Stimulated activated CD4-positive, alpha-beta T cell treated with anti-CD3 and anti-CD28 coated beads, Interleukin-12 subunit alpha, Interleukin-12 subunit beta, amount 100 ng/mL, for 24 hours (primary cell): Measurements from ENCODE around the gene RPL32.

Experiments used
- DNase-seq, 2 experiments: peaks; one replicate each; pipeline ENCODE4 v3.0.0-alpha.2; 2020; ENCODE audit warnings: low read depth in 2 of 2

The RPL32 gene

DNA sequence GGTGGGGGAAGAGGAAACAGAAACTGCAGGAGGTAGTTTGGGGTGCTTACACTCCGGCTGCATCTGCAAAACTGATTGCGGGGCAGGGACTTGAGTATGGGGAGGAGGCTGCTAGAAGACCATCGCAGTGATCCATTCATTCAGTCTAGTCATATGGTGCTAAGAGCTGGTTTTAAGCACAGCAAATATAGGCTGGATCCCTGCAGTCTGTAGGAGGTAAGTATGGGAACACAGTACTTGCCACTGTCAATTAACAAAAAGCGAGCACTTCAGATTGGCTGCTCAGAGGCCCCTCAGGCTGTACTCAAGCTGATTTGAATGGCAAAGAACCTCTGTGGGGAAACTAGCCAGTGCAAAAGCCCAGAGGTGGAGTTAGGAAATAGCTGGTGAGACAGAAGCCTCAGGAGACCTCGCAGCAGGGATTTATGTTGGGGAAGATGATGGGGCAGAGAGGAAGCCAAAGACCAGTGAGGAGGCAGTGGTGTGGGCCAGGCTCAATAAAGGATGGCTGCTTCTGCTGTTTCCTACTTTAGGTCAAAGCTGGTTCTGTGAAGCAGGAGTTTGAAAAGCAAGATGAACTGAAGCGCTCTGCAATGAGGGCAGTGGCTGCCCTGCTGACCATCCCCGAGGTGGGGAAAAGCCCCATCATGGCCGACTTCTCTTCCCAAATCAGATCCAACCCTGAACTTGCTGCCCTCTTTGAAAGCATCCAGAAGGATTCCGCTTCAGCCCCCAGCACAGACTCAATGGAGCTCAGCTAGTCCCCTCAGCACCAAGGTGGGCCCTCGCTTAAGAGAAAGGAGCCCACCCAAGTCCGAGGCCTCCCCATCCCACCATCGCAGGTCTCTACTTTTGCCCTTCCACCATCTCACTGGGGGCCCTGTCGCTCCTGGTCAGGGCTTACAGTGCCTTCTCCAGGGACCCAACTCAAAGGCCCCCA, 7.9 kb downstream of the RPL32 start:
- no peak for DNase-seq

DNA sequence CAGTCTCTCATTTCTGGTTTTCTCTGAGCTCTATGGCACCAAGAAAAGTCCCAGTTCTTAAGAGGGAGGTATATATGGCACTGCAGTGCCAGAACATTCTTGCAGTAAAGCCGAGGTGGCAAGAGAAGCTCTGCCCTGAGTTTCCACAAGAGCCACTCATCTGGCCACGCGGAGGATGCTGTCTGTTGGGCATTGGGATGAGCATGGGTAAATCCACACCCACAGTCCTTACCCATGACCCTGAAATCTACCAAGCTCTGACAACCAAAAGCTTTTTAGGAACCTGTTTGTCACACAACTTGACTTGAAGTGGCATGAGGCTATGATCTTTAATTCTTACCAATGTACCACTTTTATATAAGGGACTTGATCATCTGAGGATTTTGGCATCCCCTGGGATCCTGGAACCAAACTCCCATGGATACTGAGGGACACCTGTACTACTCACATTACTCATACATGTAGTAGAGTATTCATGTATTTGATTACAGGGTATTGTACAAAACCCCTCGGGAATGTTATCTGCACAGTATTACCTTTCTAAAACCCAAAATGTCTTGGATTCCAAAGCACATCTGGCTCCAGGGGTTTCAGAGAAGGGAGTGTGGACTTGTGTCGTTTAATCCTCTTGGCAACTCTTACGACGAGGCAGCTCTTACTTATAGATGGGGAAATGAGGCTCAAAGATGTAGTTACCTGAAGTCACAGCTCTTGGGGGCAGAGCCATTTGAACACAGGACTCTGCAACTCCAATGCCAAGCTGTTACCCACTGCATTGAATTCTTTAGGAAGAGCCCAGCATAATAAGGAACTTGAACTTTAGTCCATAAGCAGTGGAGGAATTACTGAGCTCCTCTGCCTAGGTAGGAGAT, 8.8 kb downstream of the RPL32 start:
- no peak for DNase-seq

DNA sequence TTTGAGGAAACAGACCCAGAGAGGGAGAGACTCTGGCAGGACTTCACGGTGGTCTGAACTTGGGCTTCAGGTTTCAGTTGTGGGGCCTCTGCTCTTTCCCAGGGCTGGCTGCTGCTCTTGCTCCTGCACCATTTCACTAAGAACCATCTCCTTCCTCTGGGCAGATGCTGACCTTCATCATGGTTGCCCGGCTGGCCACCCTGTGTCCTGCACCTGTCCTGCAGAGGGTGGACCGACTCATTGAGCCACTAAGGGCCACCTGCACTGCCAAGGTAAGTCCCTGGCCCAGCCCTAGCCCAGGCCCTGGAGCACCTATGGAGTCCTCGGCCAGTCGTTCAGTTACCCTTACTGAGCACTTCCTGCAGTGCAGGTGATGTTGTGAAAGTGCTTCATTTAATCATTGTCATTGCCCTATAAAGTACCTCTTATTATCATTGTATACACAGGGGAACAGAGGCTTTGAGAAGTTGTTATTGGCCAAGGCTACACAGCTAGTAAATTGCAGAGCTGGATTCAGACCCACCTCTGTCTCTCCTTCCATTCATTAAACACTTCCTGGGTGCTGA, 10.0 kb downstream of the RPL32 start:
- DNase-seq: no peak

DNA sequence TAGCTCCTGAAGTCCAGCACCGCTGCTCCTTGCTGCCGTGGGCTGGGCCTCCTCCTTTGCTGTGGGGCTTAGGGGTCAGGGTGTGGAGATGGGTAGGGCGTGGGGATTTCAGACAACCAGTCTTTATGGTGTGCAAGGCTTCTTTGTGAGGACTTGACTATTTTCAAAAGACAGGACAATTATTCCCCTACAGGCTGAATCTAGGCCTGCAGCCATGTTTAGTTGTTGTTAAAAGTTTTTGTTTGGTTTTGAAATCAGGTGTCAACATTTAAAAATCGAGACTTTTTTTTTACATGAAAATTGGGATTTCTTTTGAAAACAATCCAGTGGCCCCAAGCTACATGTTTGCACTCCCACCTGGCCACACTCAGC, 10.6 kb downstream of the RPL32 start:
- DNase-seq: no peak

DNA sequence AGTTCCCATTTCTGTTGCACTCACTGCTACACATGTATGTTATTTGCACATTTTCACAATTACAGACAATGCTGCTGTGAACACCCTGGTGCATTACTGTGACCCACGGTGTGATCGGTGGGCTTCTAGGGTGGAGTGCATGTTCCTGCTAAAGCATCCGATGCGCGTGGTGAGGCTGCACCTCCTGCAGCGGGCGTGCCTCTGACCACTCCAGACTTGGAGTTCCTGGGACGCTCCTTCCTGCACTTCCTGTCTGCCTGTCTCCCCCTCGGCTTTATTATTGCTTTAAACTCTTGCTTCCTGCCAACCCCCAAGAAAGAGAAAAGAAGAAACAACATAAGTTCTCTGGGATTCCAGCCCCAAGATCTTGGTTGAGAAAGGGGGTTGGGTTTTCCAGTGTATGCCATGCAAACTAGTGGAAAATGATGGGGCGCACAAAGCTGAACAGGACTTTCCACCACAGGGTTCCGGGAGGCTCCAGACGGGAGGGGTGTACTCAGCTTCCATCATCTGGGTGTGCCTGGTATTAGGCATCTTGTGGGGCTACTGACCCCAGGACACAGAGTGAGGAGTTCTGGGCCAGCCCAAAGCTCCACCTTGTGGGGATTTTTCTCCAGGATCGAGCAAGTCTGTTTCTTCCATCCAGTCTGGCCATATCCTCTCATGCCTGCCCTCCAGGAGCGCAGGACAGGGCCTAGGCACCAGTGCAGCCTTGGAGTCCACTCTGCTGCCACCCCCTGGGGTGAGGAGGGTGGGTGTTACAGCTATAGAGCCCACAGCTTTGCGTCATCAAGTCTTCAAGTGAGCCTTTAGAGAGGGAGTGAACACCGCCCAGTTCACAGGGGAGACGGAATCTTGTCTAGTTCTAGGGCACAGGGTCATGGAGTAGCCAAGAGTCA, 11.2 kb downstream of the RPL32 start:
- no peak for DNase-seq

DNA sequence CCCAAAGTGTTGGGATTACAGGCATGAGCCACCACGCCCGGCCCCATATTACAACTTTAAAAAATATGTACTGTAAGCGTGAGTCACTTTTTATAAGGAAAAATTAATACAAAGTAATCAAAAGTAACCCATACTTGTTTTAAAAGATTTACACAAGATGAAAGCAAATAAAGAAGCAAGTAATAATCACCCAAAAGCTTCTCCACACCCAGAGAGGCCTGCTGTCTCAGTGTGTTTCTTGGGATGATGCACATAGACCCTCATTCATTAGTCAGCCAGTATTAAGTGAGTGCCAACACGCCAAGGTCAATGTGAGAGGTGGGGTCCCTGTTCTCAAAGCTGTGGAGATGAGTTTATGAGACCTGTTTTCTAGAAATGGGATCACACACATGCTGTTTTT, 12.0 kb downstream of the RPL32 start:
- no peak for DNase-seq

DNA sequence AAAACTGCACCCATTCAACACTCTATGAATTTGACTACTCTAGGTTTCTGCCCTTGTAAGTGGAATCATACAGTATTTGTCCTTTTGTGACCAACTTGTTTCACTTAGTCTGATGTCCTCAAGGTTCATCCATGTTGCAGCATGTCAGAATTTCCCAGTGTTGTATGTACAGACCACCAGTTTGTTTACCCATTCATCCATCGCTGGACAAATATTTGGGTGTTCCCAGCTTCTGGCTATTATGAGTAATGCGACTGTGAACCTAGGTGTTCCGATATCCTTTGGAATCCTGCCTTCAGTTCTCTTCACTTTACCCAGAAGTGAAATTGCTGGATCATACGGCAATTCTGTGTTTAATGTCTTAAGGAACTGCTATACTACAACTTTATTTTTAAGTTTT, 12.6 kb downstream of the RPL32 start:
- DNase-seq: no peak

DNA sequence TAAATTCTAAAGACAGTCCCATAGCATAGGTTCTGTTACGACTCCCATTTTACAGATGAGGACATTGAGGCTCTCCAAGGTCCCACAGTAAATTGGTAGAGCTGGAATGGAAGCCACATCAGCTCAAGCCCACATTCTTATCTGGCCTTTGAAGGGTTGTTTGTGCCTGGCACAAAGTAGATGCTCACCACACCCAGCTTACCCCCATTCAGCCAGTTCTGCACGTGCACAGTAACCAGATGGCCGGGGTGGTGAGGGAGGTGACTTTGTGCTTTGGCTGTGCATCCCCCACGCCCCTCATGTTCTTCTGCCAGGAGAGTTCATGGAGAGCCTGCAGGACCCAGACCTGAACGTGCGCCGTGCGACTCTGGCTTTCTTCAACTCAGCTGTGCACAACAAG, 16.2 kb downstream of the RPL32 start:
- DNase-seq: no peak

DNA sequence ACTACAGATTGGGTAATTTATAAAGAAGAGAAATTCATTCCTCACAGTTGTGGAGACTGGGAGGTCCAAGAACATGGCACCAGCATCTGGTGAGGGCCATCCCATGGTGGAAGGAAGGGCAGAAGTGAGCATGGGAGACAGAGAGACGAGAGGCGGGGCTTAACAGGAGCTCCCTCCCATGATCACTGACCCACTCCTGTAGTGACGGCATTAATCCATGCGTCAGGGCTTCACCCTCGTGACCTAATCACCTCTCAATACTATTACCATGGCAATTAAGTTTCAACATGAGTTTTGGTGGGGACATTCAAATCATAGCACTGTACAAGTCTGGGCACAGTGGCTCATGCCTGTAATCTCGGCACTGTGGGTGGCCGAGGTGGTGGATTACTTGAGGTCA, 17.1 kb downstream of the RPL32 start:
- no peak for DNase-seq

DNA sequence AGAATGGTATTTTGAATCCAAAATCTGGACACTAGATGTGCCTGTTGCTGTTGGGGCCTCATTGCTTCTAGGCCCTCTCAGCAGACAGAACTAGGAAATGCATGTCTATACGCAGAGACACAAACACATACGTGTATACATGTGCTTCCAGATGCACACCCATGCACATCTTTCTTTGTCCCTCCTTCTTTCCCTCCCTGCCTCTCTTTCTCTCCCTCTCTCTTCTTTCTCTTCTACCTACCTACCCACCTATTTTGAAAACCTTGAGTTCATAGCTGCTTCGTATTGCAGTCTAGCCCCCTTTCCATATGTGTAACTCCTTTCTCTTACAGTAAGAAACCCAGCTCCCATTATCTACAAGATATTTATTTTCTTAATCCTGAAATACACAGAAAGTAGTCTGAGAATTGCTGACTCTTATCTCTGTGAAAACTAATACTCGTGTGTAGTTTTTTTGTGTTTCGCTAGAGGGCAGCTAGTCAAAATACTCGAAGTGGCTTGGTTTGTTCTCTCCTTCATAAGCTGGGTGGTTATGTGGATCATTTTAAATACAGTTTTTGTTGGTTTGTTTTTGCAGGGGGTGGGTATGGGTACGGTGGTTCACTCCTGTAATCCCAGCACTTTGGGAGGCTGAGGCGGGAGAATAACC, 18.5 kb downstream of the RPL32 start:
- no peak for DNase-seq

DNA sequence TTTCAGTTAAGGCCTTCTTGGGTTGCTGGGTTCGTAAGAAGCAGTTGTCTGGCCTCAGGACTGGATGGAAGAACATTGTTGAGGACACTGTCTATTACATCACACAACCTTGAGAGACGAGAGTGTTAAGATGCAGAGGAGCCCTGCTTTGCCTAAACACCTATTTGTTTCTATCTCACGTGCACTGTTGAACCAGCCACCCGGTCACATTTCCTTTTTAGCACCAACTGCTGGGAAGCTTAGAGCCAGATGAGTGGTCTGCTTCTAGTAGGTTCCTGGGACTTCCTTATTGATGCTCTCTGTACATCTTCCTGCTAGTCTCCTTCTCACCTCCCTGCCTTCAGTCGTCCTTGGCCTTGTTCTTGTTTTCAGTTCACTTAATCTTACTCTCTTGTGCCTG, 22.6 kb downstream of the RPL32 start:
- DNase-seq: no peak

DNA sequence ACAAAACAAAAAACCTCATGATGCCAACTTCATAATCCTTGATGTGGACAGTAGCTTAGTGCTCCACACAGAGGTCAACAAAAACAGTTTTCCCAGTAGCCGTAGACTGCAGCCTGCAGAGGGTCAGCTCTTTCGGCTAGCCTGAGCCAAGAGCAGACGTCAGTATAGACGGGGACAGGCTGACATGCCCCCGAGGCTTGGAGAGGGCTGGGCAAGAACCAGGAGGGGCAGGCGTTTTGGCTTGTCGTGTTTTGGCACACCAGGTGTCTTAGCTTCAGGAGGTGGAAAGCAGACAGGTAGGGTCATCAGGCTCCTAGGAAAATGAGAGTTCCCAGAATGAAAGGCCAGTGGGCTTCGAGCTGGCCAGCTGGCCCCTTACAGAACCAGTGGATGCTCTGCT, 23.1 kb downstream of the RPL32 start:
- no peak for DNase-seq

DNA sequence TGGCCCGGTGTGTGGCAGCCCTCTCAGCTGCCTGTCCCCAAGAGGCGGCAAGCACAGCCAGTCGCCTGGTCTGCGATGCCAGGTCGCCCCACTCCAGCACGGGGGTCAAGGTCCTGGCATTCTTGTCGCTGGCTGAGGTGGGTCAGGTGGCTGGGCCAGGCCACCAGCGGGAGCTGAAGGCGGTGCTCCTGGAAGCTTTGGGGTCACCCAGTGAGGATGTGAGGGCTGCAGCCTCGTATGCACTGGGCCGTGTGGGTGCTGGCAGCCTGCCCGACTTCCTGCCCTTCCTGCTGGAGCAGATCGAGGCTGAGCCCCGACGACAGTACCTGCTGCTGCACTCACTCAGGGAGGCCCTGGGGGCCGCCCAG, 24.0 kb downstream of the RPL32 start:
- no peak for DNase-seq

DNA sequence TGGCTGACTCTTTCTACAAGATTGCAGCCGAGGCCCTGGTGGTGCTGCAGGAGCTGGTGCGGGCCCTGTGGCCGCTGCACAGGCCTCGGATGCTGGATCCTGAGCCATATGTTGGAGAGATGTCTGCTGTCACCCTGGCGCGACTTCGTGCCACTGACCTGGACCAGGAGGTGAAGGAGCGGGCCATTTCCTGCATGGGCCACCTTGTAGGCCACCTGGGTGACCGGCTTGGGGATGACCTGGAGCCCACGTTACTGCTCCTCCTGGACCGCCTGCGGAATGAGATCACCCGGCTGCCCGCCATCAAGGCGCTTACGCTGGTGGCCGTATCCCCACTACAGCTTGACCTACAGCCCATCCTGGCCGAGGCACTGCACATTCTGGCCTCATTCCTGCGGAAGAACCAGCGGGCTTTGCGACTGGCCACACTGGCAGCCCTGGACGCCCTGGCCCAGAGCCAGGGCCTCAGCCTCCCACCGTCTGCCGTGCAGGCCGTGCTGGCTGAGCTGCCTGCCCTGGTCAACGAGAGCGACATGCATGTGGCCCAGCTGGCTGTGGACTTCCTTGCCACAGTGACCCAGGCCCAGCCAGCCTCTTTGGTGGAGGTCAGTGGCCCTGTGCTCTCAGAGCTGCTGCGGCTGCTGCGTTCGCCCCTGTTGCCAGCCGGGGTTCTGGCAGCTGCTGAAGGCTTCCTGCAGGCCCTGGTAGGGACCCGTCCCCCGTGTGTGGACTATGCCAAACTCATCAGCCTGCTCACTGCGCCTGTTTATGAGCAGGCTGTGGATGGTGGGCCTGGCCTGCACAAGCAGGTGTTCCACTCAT, 24.6 kb downstream of the RPL32 start:
- DNase-seq: no peak

DNA sequence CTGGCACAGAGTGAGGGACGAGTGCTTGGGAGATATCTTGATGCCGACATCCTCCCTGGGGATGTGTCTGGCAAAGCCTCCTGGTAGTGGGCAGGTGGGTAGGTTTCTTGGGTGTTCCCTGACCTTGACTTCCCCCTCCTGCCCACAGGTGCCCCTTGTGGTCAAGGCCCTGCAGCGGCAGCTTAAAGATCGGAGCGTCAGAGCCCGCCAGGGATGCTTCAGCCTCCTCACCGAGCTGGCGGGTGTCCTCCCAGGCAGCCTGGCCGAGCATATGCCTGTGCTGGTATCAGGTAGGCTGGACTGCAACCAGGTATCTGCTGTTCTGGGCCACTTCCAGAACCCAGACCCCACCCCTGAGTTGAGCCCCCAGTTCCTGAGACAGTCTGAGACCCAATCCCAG, 25.6 kb downstream of the RPL32 start:
- DNase-seq: no peak

DNA sequence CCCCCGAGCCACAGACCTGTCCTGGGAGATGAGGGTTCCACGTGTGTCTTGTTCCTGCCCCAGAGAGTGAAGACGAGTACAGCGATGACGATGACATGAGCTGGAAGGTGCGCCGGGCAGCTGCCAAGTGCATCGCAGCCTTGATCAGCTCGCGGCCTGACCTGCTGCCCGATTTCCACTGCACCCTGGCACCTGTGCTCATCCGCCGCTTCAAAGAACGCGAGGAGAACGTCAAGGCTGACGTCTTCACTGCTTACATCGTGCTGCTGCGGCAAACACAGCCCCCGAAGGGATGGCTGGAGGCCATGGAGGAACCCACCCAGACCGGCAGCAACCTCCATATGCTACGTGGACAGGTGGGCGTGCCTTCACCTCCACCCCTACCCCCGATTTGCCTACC, 26.3 kb downstream of the RPL32 start:
- DNase-seq: no peak

DNA sequence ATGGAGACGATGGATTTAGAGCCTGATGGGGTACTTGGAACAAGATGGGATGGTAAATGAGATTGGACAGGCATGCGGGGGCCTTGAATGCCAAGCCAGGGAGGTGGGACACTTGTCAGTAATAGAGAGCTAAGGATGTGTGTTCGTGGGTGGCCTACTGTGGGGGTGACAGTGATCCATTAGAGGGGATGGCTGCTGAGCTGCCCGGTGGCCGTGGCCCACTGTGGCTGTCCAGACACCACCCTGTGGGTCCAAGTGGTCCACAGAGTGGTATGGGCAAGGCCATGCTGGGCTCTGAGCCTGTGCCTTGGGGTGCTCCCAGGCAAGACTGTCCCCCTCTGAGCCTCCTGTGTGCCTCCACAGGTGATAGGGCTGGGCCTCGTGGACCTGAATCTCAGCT, 27.4 kb downstream of the RPL32 start:
- DNase-seq: no peak

DNA sequence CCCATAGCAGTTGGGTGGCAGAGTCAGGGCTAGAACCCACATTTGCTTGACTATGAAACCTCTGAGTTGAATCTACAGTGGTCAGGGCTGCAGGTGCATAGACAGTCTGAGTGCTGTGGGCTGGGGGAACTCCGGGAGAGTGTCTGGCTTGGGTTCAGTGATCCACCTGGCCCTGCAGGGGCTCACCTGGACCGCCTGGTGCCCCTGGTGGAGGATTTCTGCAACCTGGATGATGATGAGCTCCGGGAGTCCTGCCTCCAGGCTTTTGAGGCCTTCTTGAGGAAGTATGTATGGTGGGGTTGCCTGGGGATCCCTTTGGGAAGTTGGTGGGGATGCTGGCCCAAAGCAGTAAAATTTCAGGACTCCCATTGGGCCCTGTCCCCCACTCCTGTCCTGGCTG, 28.6 kb downstream of the RPL32 start:
- no peak for DNase-seq

DNA sequence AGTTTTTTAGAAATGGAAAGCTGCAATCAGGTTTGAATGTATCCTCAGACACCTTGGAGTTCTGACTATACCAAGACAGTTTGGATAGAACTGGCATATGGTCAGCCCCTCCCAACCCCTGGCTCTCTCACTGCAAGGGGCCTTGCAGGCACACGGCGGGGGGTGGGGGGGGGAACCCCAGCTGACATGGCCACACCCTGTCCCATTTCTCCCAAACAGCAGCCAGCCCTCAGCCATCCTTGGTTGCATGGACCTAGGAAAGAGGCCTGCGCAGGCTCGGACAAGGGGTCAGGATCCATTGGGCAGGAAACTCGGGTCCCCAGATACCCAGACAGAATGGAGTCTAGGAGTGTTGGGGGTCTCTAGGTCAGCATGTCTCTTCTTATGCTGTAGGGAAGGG, 30.4 kb downstream of the RPL32 start:
- DNase-seq: no peak
